NAMALWA (cell line): Measurements from ENCODE around the gene TSC2.

Source experiments
- DNase-seq: peaks from one replicate; pipeline ENCODE4 v3.0.0-alpha.2; 2015; ENCODE audit warnings: low spot score

Gene TSC2

DNA sequence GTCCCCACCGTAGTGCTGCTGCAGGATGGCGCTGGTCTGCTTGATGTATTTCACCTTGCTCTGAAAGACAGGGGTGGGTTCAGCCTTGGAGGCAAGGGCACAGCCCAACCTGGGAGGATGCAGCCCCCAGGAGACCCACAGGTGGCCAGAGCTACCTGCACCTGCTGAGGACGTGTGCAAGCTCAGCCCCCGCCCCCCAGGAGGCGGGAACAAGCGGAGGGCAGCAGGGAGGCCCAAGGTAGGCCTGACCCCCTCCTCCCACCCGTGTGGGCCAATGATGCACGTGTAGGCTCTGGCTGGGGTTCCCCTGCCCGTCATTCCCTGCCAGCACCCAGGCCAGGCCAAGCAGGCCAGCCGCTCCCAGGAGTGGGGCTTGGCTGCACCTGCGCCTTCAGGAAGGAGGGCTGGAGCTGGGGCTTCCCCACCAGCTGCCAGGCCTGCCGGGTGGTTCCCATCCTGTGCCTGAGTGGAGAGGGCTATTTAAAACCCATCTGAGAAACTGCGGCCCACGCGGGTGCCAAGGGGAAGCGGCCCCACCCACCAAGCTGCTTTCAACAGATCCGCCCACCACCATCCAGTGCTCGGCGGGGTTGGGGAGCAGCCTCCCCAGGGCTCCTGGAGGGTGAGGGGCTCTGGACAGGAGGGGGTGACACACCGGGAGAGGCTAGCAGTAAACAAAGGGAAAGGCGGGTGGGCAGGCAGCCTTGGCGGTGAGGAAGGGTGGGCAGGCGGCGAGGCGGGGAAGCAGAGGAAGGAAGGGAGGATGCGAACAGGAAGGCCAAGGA lies 3.9 kb upstream of the TSC2 start:
- DNase-seq = no peak

- no peak for DNase-seq
Measured at GRCh38 chr16:2044541-2044940, 3.2 kb upstream of the TSC2 start.

DNA sequence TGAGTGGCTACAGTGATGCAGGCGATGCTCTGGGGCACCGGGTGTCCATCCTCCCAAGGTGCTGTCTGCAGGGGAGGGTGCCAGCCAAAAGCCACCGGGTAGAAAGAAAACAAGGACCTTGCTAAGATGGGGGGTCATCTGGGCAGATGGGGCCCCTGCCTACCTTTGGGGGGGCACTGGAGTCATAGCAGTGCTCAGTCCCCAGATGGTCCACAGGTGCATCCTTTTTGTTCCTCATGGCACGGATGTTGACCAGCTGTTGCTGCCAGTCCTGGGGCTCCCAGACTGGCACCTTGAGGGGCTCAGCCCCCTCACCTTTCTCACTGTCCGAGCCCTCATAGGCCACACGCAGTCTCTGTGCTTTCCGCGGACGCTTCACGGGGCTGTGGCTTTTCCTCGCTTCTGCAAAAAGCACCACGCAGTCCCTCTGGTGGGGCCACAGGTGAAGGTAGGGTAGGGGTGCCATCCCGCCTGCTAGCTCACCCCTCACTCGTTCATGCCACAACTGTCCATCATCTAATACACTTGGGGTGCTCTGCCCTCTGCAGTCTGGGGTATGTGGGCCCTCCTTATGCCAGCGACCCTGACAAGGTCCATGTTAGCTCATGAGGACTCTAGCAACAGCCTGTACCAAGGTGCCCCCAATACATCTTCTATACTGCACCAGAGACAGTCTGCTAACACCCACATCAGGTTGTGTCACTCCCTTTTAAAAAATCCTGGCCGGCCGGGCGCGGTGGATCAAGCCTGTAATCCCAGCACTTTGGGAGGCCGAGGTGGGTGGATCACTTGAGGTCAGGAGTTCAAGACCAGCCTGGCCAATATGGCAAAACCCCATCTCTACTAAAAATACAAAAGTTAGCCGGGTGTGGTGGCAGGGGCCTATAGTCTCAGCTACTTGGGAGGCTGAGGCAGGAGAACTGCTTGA lies 1.6 kb upstream of the TSC2 start:
- DNase-seq = no peak

DNA sequence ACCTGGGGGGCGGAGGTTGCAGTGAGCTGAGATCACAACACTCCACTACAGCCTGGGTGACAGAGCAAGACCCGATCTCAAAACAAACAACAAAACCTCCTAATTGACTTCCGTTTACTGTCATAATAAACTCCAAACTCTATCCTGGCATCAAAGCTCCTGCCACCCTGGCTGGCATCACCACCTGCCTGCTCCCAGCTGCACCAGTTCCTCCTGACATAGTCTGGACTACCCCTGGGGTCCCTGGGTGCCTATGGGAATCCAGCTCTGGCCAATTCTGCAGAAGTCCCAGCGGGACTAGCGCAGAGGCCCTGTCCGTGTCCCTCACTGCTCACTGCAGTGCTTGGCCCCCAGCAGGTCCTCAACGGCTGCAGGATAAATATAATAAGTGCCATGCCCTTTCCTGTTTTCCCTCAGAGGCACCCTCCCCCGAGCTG lies 874 bp upstream of the TSC2 start:
- no peak for DNase-seq

- no peak for DNase-seq
Measured at GRCh38 chr16:2048116-2048543, 345 bp downstream of the TSC2 start.

- no peak for DNase-seq
Measured at GRCh38 chr16:2053211-2053610, 5.4 kb downstream of the TSC2 start.

DNA sequence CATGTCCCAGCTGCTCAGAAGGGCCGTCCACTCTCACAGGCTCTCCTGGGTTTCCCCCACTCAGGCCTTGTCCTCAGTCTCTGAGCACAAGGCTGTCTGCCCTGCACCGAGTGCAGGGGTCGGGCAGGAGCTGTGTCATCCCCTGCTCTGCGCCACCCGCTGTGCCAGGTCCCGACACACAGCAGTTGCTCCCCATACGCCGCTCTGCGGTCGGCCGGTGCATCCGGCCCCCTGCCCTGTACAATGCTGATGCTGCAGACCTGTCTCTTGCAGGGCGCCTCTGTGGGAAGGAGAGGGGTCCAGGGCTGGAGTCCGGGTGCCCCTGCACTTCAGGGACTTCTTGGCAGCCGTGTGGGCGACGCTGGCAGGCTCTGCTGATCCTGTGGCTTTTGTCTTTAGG lies 6.1 kb downstream of the TSC2 start:
- DNase-seq = no peak

- no peak for DNase-seq
Measured at GRCh38 chr16:2054543-2055245, 6.9 kb downstream of the TSC2 start.

DNA sequence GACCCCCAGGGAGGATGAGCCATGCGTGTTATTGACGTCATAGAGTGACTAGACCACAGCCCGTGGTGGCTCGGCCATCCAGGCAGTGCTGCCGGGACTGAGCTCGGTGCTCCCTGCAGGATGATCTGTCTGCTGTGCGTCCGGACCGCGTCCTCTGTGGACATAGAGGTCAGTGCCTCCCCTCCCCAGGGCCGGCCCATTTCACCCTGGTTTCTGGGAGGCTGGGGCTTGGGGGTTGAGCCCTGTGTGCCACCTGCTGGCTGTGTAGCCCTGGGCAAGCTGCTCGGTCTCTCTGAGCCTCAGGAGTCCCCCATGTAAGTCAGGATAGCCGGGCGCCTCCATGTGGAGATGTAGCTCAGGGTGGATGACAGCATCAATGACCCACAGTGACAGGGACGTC lies 8.3 kb downstream of the TSC2 start:
- DNase-seq = peak; percentile 30

GRCh38 chr16:2056681-2057407 lies 9.1 kb downstream of the TSC2 start:
- no peak for DNase-seq

DNA sequence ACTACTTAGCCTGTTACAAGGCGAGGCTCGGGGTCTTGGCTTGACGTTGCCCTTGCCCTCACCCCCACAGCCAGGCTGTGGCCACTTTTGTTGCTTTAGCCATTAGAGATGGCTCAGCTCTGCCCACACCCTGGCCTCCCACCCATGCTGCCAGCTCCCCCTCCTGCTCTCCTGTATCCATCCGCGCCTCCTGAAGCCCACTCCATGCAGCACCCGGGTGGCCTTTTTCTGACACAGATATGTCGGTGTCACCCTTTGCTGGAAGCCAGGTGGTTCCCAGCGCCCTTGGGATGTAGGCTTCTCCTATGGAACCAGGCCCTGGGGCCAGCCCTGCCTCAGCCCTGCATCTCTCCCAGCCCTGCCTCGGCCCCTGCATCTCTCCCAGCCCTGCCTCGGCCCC lies 9.7 kb downstream of the TSC2 start:
- no peak for DNase-seq

DNA sequence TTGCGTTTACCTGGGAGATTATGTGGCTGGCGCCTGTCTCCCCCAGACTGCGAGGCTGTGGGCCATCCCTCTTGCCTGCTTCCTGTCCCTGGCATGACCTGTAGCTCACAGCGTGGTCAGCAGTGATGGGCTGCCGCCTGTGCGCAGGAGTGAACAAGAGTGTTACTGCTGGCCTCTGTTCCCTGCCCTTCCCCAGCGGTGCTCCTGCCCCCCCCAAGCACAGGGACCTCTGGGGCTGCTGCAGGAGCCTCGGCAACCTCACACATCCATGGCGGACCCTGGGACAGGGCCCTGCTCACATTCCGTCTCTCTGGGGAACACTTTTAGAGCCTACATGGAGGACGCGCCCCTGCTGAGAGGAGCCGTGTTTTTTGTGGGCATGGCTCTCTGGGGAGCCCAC lies 10.6 kb downstream of the TSC2 start:
- DNase-seq = no peak

- DNase-seq = no peak
Measured at GRCh38 chr16:2058872-2059271, 11.1 kb downstream of the TSC2 start.

DNA sequence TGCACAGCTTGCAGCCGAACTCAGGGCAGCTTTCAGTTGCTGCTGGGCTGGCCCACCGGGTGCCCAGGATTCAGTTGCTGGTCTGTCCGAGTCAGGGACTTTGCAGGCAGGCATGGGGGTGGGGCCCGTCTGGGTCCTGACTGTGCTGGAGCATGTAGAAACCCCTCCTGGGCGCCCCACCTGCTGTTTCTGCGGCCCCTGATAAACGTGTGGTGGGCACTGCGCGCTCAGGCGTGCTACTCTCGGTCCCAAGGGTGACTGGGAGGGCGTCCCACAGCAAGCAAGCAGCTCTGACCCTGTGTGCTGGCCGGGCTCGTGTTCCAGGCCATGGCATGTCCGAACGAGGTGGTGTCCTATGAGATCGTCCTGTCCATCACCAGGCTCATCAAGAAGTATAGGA lies 12.6 kb downstream of the TSC2 start:
- no peak for DNase-seq

GRCh38 chr16:2061023-2061422 lies 13.2 kb downstream of the TSC2 start:
- DNase-seq = no peak

- DNase-seq = no peak
Measured at GRCh38 chr16:2061526-2061925, 13.7 kb downstream of the TSC2 start.

- no peak for DNase-seq
Measured at GRCh38 chr16:2062801-2063200, 15.0 kb downstream of the TSC2 start.

DNA sequence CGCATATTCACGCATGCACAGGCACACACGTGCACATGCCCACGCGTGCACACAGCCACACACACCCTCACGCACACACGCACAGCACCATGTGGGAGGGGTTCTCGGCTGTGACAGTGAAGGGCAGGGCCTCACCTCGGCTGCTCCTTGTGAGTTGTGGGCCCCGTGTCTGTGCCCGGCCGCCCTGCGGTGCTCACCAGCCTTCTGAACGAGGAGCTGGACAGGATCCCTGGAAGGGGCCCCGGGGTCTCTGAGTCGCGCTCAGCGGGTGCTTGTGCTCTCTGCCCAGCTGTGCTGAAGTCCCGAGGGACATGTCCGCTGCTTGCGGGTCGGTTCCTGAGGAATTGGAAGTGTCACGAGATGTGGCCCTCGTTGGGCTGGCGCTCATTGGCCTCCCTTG lies 16.1 kb downstream of the TSC2 start:
- no peak for DNase-seq

GRCh38 chr16:2064368-2064945 lies 16.7 kb downstream of the TSC2 start:
- DNase-seq = no peak

DNA sequence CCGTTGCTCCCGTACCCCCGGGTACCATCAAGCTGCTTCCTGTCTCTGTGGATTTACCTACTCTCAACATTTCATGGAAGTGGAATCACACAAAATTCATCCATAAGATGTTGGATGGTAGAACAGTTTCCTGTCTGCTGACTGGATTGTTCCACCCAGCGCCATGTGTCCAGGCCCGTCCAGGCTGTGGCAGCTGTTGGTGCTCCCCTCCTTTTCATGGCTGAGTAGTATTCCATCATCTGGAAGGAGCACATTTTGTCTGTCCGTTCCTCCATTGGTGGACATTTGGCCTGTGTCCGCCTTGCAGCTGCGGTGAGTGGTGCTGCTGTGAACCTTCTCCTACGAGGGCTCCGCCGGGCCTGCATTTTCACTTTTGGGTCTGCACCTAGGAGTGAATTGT lies 18.4 kb downstream of the TSC2 start:
- no peak for DNase-seq
